ENCODE data around the gene TRPM3. TPM values are rescaled to one million over a fixed set of nuclear protein-coding genes. Genes with fewer than 3 reads are reported as not detected.

The TRPM3 gene
- total RNA-seq, 4 donors from 2014 or later, result 5.2 to 8.1 (median 7.3) TPM

DNA sequence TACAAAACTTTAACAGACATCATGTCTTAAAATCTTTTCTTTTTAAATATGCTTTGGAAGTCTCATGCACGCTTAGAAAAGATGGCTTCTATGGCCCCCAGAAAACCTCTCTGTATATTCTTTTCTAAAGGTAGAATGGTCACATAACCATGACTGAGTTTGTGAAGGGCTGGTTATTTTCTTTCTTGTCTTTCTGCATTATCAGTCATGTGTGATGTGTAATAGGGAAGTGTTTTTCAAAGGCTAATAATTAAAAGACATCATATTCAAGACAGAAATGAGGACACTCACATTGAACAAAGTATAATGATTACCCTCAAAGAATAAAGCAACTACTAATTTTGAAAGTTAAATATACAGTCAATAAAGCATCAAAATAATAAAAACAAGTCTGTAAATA is 253.4 kb downstream of the TRPM3 start:
- TF ChIP-seq EP300 (IDR thresholded peaks at IDR 0.05) (no peak), POLR2A (IDR thresholded peaks at IDR 0.05) (no peak)
- TF ChIP-seq, protein P1, sequence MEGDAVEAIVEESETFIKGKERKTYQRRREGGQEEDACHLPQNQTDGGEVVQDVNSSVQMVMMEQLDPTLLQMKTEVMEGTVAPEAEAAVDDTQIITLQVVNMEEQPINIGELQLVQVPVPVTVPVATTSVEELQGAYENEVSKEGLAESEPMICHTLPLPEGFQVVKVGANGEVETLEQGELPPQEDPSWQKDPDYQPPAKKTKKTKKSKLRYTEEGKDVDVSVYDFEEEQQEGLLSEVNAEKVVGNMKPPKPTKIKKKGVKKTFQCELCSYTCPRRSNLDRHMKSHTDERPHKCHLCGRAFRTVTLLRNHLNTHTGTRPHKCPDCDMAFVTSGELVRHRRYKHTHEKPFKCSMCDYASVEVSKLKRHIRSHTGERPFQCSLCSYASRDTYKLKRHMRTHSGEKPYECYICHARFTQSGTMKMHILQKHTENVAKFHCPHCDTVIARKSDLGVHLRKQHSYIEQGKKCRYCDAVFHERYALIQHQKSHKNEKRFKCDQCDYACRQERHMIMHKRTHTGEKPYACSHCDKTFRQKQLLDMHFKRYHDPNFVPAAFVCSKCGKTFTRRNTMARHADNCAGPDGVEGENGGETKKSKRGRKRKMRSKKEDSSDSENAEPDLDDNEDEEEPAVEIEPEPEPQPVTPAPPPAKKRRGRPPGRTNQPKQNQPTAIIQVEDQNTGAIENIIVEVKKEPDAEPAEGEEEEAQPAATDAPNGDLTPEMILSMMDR (IDR thresholded peaks at IDR 0.05), result no peak
- H3K36me3 ChIP-seq, result no peaks in the 10 kb centered on the region
- H3K9me3 ChIP-seq, result no peaks in the 10 kb centered on the region
- peak overlapping the region in 3 of 4 donors; percentile 42 to 88 (median 86) for H3K27ac ChIP-seq
- H3K27me3 ChIP-seq, result no peaks in the 10 kb centered on the region
- peaks cover 0 to 12% (median 0%) of the 10 kb centered on the region in 4 donors for H3K4me1 ChIP-seq
- DNase-seq (ENCODE audit: low spot score in 2 of 2), result no peak
- H3K4me3 ChIP-seq, result peak overlapping the region in 3 of 4 donors; percentile 17 to 54 (median 33)
- 39 to 49% methylated on average over 1 of the region's 1 CpG for WGBS, 2 donors

DNA sequence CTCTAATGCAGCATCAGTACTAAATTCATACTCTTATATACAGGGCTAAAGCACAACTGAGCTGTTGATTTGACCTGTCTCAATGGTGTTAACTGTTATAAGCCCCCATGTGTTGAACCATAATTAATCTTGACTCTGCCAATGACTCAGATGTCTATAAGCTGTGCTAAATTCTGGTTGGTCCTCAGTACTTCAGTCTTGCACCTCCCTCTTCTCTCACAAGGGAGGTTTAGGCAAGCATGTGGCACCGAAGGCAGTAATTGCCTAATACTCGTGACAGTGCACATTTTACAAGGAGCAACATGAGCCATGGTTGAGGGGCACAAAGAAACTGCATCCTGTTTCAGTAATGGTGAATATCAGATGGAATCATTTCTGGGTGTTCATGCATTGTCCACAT is 255.9 kb downstream of the TRPM3 start:
- 49 to 60% methylated on average over 2 of the region's 2 CpGs for WGBS, 2 donors
- H3K9me3 ChIP-seq, result no peaks in the 10 kb centered on the region
- H3K4me1 ChIP-seq, result peaks cover 0 to 12% (median 0%) of the 10 kb centered on the region in 4 donors
- TF ChIP-seq EP300 (IDR thresholded peaks at IDR 0.05), result no peak
- no peak for TF ChIP-seq POLR2A (IDR thresholded peaks at IDR 0.05)
- TF ChIP-seq, protein P1 (IDR thresholded peaks at IDR 0.05), result no peak
- H3K27ac ChIP-seq, result peak overlapping the region in 2 of 4 donors; percentile 61 to 88
- DNase-seq (ENCODE audit: low spot score in 2 of 2), result no peak
- H3K4me3 ChIP-seq, result no peak overlapping the region
- no peaks in the 10 kb centered on the region for H3K27me3 ChIP-seq
- H3K36me3 ChIP-seq, result peaks cover 0 to 4% (median 0%) of the 10 kb centered on the region in 3 donors

DNA sequence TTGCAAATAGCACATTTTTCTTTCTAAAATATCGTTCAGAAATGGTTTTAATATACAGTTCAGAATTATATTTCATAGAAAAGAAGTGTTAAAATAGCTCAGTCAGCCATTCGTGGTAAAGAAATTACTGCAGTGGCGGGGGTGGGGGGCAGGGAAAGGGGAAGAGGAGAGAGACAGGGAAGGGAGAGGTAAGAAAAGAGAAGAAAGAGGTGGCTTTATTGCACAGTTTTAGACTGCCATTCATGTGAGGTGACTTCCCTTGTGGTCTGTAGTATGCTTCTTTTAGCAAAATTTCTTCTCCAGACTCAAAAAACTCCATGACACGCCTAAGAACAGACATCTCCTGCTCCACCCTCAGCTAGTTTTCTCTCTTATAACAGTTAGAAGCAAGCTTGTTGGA is 259.6 kb downstream of the TRPM3 start:
- TF ChIP-seq EP300 (IDR thresholded peaks at IDR 0.05), result no peak
- TF ChIP-seq, protein P1 (IDR thresholded peaks at IDR 0.05), result no peak
- TF ChIP-seq POLR2A (IDR thresholded peaks at IDR 0.05), result no peak
- peaks cover 0 to 12% (median 0%) of the 10 kb centered on the region in 4 donors for H3K4me1 ChIP-seq
- no peak overlapping the region for H3K4me3 ChIP-seq
- no peaks in the 10 kb centered on the region for H3K9me3 ChIP-seq
- H3K27me3 ChIP-seq, result no peaks in the 10 kb centered on the region
- no peak for DNase-seq (ENCODE audit: low spot score in 2 of 2)
- peaks cover 0 to 10% (median 0%) of the 10 kb centered on the region in 3 donors for H3K36me3 ChIP-seq
- WGBS, 2 donors, result 60 to 61% methylated on average over 4 of the region's 4 CpGs
- H3K27ac ChIP-seq, result no peak overlapping the region

DNA sequence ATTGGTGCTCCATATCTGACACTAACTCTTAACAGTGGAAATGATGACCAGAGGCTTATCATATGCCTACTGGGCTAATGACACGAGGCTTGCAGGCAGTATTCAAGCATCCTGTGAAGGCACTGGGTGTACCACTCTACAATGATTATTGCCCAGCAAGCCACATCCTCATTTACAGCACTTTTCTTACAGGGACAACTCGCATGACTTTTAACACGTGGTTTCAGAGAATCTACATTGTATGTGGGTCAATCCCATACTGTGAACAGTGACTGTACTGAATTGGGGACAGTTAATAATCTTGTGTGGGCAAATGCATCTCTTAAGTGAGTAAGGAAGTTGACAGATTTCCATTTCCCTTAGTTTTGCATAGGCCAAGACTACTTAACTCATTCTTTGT is 260.0 kb downstream of the TRPM3 start:
- Histone ChIP-seq H3K36me3 (peaks cover 0 to 10% (median 0%) of the 10 kb centered on the region in 3 donors), H3K4me3 (no peak overlapping the region), H3K27ac (no peak overlapping the region), H3K27me3 (no peaks in the 10 kb centered on the region), H3K9me3 (no peaks in the 10 kb centered on the region), H3K4me1 (peaks cover 0 to 11% (median 0%) of the 10 kb centered on the region in 4 donors)
- no peak for TF ChIP-seq POLR2A (IDR thresholded peaks at IDR 0.05)
- TF ChIP-seq EP300 (IDR thresholded peaks at IDR 0.05), result no peak
- TF ChIP-seq, protein P1 (IDR thresholded peaks at IDR 0.05), result no peak
- WGBS, 2 donors, result 72 to 75% methylated on average over 3 of the region's 3 CpGs
- DNase-seq (ENCODE audit: low spot score in 2 of 2), result no peak

DNA sequence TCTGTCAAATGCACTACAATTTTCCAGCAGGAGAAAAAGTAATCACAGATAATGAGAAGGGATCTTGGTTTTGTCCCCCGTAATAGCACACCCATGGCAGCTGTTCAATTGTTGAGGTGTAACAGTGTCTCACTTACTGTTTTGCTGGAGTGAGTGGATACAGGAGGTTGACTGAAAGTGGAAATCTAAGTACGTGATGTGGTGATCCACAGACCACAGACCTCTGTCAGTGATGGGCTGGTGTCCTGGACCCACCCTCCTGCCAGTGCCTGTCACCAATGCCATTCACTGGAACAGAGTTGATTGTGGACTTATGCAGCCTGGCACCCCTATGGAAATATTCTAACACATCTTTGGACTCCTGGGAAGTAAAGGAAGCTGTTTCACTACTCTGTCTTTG is 261.7 kb downstream of the TRPM3 start:
- Histone ChIP-seq H3K4me3 (no peak overlapping the region), H3K4me1 (no peaks in the 10 kb centered on the region), H3K27me3 (no peaks in the 10 kb centered on the region), H3K27ac (no peak overlapping the region), H3K36me3 (peaks cover 0 to 10% (median 0%) of the 10 kb centered on the region in 3 donors), H3K9me3 (no peaks in the 10 kb centered on the region)
- DNase-seq (ENCODE audit: low spot score in 2 of 2), result no peak
- TF ChIP-seq EP300 (IDR thresholded peaks at IDR 0.05) (no peak), POLR2A (IDR thresholded peaks at IDR 0.05) (no peak)
- TF ChIP-seq, protein P1 (IDR thresholded peaks at IDR 0.05), result no peak
- WGBS, 2 donors, result 90 to 91% methylated on average over 2 of the region's 2 CpGs
